Endothelial cell of umbilical vein (primary cell): Measurements from ENCODE around the gene SLC46A2. TPM values are rescaled to one million over a fixed set of nuclear protein-coding genes. Genes with fewer than 3 reads are reported as not detected.

Source experiments
- BruUV-seq: library from RNA; stranded (reverse); fragments of 400-500 nt; replicated peaks from 2 replicates; lab custom pipeline; 2021; lab: Mats Ljungman, UMichigan
- CTCF ChIA-PET: fragments of 300-600, 350-600 bp; sonication (Branson Sonifier 250); formaldehyde crosslinking; loops from one replicate; lab custom pipeline; 2021; ENCODE audit warnings: antibody characterized with exemption, inconsistent platforms; lab: Charles Lee
- POLR2A ChIA-PET: fragments of 300-600, 350-600 bp; sonication (Branson Sonifier 250); formaldehyde crosslinking; loops from one replicate; lab custom pipeline; 2021; ENCODE audit warnings: antibody characterized with exemption, inconsistent platforms; lab: Charles Lee
- DNase-seq: peaks from one replicate; pipeline ENCODE4 v3.0.0-alpha.2; 2011; ENCODE audit warnings: low read depth, low spot score
- FAIRE-seq: peaks from 2 replicates; lab custom pipeline; 2011; peaks lifted over from hg19 to GRCh38; lab: Jason Lieb, UNC
- H2AFZ ChIP-seq: 2 replicates; pipeline ENCODE4 v1.6.0; 2012; ENCODE audit warnings: low read depth, low read length, control low read depth, inconsistent platforms
- H3K27ac ChIP-seq: 2 replicates; pipeline ENCODE4 v1.5.1; 2011; ENCODE audit warnings: low read depth, mild to moderate bottlenecking, control low read depth, low read length, moderate library complexity; ENCODE audit not compliant: insufficient read depth
- H3K27me3 ChIP-seq, 2 experiments: 2 replicates each; pipeline versions ENCODE4 v1.6.0 to v1.6.1; 2011; ENCODE audit warnings: low read length in 2 of 2, mixed read lengths in 1 of 2; ENCODE audit not compliant: control insufficient read depth in 2 of 2, insufficient read depth in 2 of 2
- H3K36me3 ChIP-seq, 2 experiments: 2 replicates in 1 of 2; 3 replicates in 1 of 2; pipeline ENCODE4 v1.5.1; 2011; ENCODE audit warnings: low read length in 2 of 2, mild to moderate bottlenecking in 1 of 2, moderate library complexity in 1 of 2; ENCODE audit not compliant: control insufficient read depth in 2 of 2, insufficient read depth in 2 of 2; ENCODE audit errors: extremely low read depth in 1 of 2
- H3K4me1 ChIP-seq: 3 replicates; pipeline ENCODE4 v1.5.1; 2011; ENCODE audit warnings: mild to moderate bottlenecking, low read length; ENCODE audit not compliant: control insufficient read depth, insufficient read depth; ENCODE audit errors: extremely low read depth
- H3K4me2 ChIP-seq: 2 replicates; pipeline ENCODE4 v1.6.1; 2011; ENCODE audit warnings: low read length, control low read depth, mixed read lengths; ENCODE audit not compliant: insufficient read depth
- H3K4me3 ChIP-seq, 3 experiments: fragments of 200-600 bp in 1 of 3; sonication (generic), shearing (Covaris generic) in 1 of 3; replicated peaks in 1 of 3; 2 replicates each; pipeline ENCODE4 v1.5.1; 2011 to 2016; ENCODE audit warnings: control low read depth in 3 of 3, low read length in 3 of 3, mild to moderate bottlenecking in 2 of 3, inconsistent platforms in 1 of 3, low read depth in 1 of 3, moderate library complexity in 1 of 3; ENCODE audit not compliant: insufficient read depth in 1 of 3
- H3K79me2 ChIP-seq: 2 replicates; pipeline ENCODE4 v1.6.0; 2012; ENCODE audit warnings: low read length, inconsistent platforms; ENCODE audit not compliant: control insufficient read depth, insufficient read depth
- H3K9ac ChIP-seq: replicated peaks from 2 replicates; pipeline ENCODE3; 2011; ENCODE audit warnings: low read length, control low read depth; ENCODE audit not compliant: insufficient read depth; ENCODE audit errors: extremely low read depth
- H3K9me1 ChIP-seq: replicated peaks from 3 replicates; pipeline ENCODE4 v1.6.0; 2011; ENCODE audit warnings: mild to moderate bottlenecking, low read length; ENCODE audit not compliant: control insufficient read depth, insufficient read depth; ENCODE audit errors: extremely low read depth
- H3K9me3 ChIP-seq: replicated peaks from 2 replicates; pipeline ENCODE4 v1.5.1; 2012; ENCODE audit warnings: low read length, inconsistent platforms; ENCODE audit not compliant: control insufficient read depth, insufficient read depth
- H4K20me1 ChIP-seq: replicated peaks from 2 replicates; pipeline ENCODE3; 2011; ENCODE audit warnings: mild to moderate bottlenecking, low read length; ENCODE audit not compliant: control insufficient read depth, insufficient read depth; ENCODE audit errors: extremely low read depth
- EZH2 ChIP-seq: IDR thresholded peaks from 2 replicates; pipeline ENCODE4 v1.6.1; 2012; ENCODE audit warnings: borderline replicate concordance, low read depth, mild to moderate bottlenecking, moderate library complexity, low read length, inconsistent platforms; ENCODE audit not compliant: severe bottlenecking
- FOS ChIP-seq: IDR thresholded peaks from 2 replicates; pipeline ENCODE4 v1.6.1; 2011; ENCODE audit warnings: mild to moderate bottlenecking, low read length, moderate library complexity, borderline replicate concordance; ENCODE audit not compliant: insufficient read depth
- JUN ChIP-seq: IDR thresholded peaks from 2 replicates; pipeline ENCODE4 v1.6.1; 2011; ENCODE audit warnings: borderline replicate concordance, low read depth; ENCODE audit not compliant: insufficient read length, insufficient read depth
- dilution Hi-C: fragments of 300-500 bp; cut with MboI; formaldehyde crosslinking; loops from one replicate; pipeline ENCODE4 v1.15.0; 2019; ENCODE audit warnings: low sequenced_read_pairs; ENCODE audit not compliant: extremely low pct_ligation_motif_present
- intact Hi-C: fragments of 100-400 bp; cut with micrococcal nuclease; formaldehyde crosslinking; loops from one replicate; pipeline ENCODE4 v1.10.0; 2022
- polyA plus RNA-seq, 4 experiments: library from polyadenylated mRNA; depleted of rRNA in 3 of 4; stranded (reverse) in 3 of 4; unstranded in 1 of 4; fragments of >200 nt; gene quantifications; 2 replicates each; pipeline versions ENCODE4 v1.2.1 to v1.2.3, GENCODE V29; 2011 to 2012; ENCODE audit warnings: missing spikeins in 1 of 4
- total RNA-seq: library from RNA; stranded (reverse); gene quantifications from 2 replicates; pipeline ENCODE4 v1.2.3, GENCODE V29; 2021

The SLC46A2 gene
- total and polyA plus RNA-seq, 2 donors (not counting 3 experiments of a cell fraction or from before 2014, with no cell fraction given) = not detected

DNA sequence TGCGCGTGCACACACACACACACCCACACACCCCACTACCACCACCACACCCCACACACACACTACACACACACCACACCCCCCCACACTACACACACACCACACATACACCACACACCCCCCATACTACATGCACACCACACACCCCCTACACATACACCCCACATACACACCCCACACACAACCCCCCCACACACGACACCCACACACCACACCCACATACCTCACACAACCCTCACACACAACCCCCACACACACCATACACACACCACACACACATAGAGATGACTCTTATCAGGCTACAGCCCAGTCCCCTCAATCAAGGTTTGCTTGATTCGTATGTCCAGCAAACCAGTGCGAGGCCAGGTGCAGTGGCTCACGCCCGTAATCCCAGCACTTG is 25.7 kb downstream of the SLC46A2 start:
- Histone ChIP-seq H3K4me3 (no peak overlapping the region), H4K20me1 (no peaks in the 10 kb centered on the region), H3K27ac (no peak overlapping the region), H3K79me2 (no peaks in the 10 kb centered on the region), H3K4me2 (no peak overlapping the region), H3K9ac (no peak overlapping the region), H3K36me3 (no peaks in the 10 kb centered on the region), H3K4me1 (no peaks in the 10 kb centered on the region), H3K9me3 (no peaks in the 10 kb centered on the region), H2AFZ (no peak overlapping the region), H3K27me3 (no peaks in the 10 kb centered on the region), H3K9me1 (no peaks in the 10 kb centered on the region)
- intact Hi-C loops (no loop called here), dilution Hi-C loops (no loop called here)
- CTCF ChIA-PET = no interaction called here
- DNase-seq (no peak), FAIRE-seq (no peak)
- TF ChIP-seq FOS (no peak), EZH2 (no peak)
- POLR2A ChIA-PET = no interaction called here
- no TSS peak for BruUV-seq

DNA sequence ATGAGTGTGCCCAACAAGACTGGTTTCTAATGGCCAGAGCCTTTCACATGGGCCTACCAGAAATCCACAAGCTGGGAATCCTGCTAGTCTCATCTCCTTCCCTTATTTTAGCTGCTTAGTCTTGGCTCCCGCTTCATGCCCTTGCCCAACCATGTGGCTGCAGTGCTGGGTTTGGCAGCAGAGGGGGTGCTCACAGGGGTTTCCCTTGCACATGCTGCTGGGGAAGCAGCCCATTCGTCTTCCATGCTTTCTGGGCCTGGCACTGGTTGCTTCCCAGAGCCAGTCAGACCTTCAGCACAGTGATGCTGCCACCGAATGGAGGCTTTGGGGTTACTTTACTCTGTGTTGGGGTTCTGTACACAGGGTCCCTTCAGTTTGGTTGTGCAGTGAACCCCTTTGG is 26.3 kb downstream of the SLC46A2 start:
- Histone ChIP-seq H3K27ac (no peak overlapping the region), H3K4me1 (no peaks in the 10 kb centered on the region), H3K79me2 (no peaks in the 10 kb centered on the region), H3K9me1 (no peaks in the 10 kb centered on the region), H3K36me3 (no peaks in the 10 kb centered on the region), H4K20me1 (no peaks in the 10 kb centered on the region), H3K4me3 (no peak overlapping the region), H3K27me3 (no peaks in the 10 kb centered on the region), H3K4me2 (no peak overlapping the region), H3K9me3 (no peaks in the 10 kb centered on the region), H3K9ac (no peak overlapping the region), H2AFZ (no peak overlapping the region)
- no TSS peak for BruUV-seq
- DNase-seq (no peak), FAIRE-seq (no peak)
- intact Hi-C loops (no loop called here), dilution Hi-C loops (no loop called here)
- POLR2A ChIA-PET = no interaction called here
- CTCF ChIA-PET = interaction anchor here (0.8 kb wide), 1 partner anchor 9 kb away, joined by 3 read pairs; no protein-coding TSS in a partner anchor
- no peak for TF ChIP-seq JUN
